HG03196 (cell line): ENCODE results near the gene KRT32.
"Not testable (repeated sequence)": the region's sequence is repeated elsewhere in the genome, so short reads cannot be mapped to it uniquely, and the experiment has no call there.

Experiments used
- ATAC-seq: cut with Tn5 transposase; IDR thresholded peaks from one replicate; pipeline ENCODE4 v1.9.1; 2021; ENCODE audit not compliant: unreplicated experiment

Gene KRT32

GRCh38 chr17:41433586-41433985 is 33.6 kb downstream of the KRT32 start:
- no peak for ATAC-seq

GRCh38 chr17:41430376-41430775 is 36.8 kb downstream of the KRT32 start:
- not testable (repeated sequence) for ATAC-seq

- ATAC-seq: no peak
Observed at GRCh38 chr17:41429667-41430066, 37.5 kb downstream of the KRT32 start.

- ATAC-seq: no peak
Observed at GRCh38 chr17:41428591-41429291, 38.4 kb downstream of the KRT32 start.

- no peak for ATAC-seq
Observed at GRCh38 chr17:41424111-41424635, 43.0 kb downstream of the KRT32 start, which contains the start of gene KRT37. Gene KRT37, minus strand, starts transcription at chr17:41424585. Its CDS starts 62 bp downstream, at chr17:41424523.

GRCh38 chr17:41422586-41422985 is 44.6 kb downstream of the KRT32 start:
- not testable (repeated sequence) for ATAC-seq

- ATAC-seq: no peak
Observed at GRCh38 chr17:41421617-41422016, 45.6 kb downstream of the KRT32 start.

- no peak for ATAC-seq
Observed at GRCh38 chr17:41421116-41421515, 46.1 kb downstream of the KRT32 start.

- no peak for ATAC-seq
Observed at GRCh38 chr17:41420134-41420533, 47.1 kb downstream of the KRT32 start.

- no peak for ATAC-seq
Observed at GRCh38 chr17:41419716-41420115, 47.5 kb downstream of the KRT32 start.

GRCh38 chr17:41418116-41418860 is 48.9 kb downstream of the KRT32 start:
- ATAC-seq: no peak

GRCh38 chr17:41417576-41418015 is 49.6 kb downstream of the KRT32 start:
- no peak for ATAC-seq

- ATAC-seq: no peak
Observed at GRCh38 chr17:41417127-41417526, 50.1 kb downstream of the KRT32 start.

- no peak for ATAC-seq
Observed at GRCh38 chr17:41416479-41416878, 50.7 kb downstream of the KRT32 start.

GRCh38 chr17:41415833-41416335 is 51.3 kb downstream of the KRT32 start:
- ATAC-seq: no peak

GRCh38 chr17:41415411-41415810 is 51.8 kb downstream of the KRT32 start:
- no peak for ATAC-seq

- ATAC-seq: no peak
Observed at GRCh38 chr17:41413982-41414381, 53.2 kb downstream of the KRT32 start.

GRCh38 chr17:41413353-41413957 is 53.7 kb downstream of the KRT32 start:
- ATAC-seq: no peak

GRCh38 chr17:41411072-41411840 is 55.9 kb downstream of the KRT32 start:
- no peak for ATAC-seq
